ENCODE results near the gene MYO16.
A peak's percentile ranks its signal among the peaks of the same experiment; 100 is the strongest.

The MYO16 gene

GRCh38 chr13:109135018-109135417 is 505.6 kb downstream of the MYO16 start:
- peak; percentile 26; the same call in 1 of the 2 replicates for TF ChIP-seq CTCF (IDR thresholded peaks at IDR 0.05; ENCODE audit: low read depth, low read length)
- no peaks in the 10 kb centered on the region for H3K36me3 ChIP-seq
- no peak for DNase-seq
- H3K4me3 ChIP-seq (ENCODE audit: low read depth, low read length), result no peak overlapping the region
- H3K4me1 ChIP-seq, result no peaks in the 10 kb centered on the region
- no peaks in the 10 kb centered on the region for H3K9me3 ChIP-seq
- no peaks in the 10 kb centered on the region for H3K27me3 ChIP-seq

DNA sequence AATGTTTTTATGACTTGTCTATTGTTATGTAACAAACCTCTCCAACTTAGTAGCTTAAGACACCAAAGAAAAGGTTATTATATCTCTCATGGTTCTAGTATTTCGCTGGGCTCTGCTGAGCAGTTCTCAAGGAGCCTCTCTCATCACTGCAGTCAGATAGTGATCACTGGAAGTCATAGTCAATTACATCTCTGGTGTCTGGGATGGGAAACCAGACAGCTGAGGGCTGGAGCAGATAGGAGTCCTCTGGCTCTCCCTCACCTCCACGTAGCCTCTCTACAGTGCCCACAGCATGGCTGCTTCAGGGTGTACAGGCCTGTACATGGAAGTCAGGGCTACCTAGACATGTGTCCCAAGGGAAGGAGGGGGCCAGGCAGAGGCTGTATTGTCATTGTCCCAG is 507.5 kb downstream of the MYO16 start:
- Histone ChIP-seq H3K9me3 (no peaks in the 10 kb centered on the region), H3K4me3 (ENCODE audit: low read depth, low read length) (no peak overlapping the region)
- no peak for TF ChIP-seq CTCF (IDR thresholded peaks at IDR 0.05; ENCODE audit: low read depth, low read length)

GRCh38 chr13:109139346-109139745 is 509.9 kb downstream of the MYO16 start:
- Histone ChIP-seq H3K27me3 (no peaks in the 10 kb centered on the region), H3K4me1 (no peaks in the 10 kb centered on the region), H3K36me3 (no peaks in the 10 kb centered on the region), H3K4me3 (ENCODE audit: low read depth, low read length) (no peak overlapping the region), H3K9me3 (no peaks in the 10 kb centered on the region)
- no peak for TF ChIP-seq CTCF (IDR thresholded peaks at IDR 0.05; ENCODE audit: low read depth, low read length)
- DNase-seq, result no peak

More for the DNA sequence above, 507.5 kb downstream of the MYO16 start:
- Histone ChIP-seq H3K36me3 (no peaks in the 10 kb centered on the region), H3K4me1 (no peaks in the 10 kb centered on the region), H3K27me3 (no peaks in the 10 kb centered on the region)
- DNase-seq, result peak; percentile 24

- Histone ChIP-seq H3K36me3 (no peaks in the 10 kb centered on the region), H3K27me3 (no peaks in the 10 kb centered on the region), H3K4me1 (no peaks in the 10 kb centered on the region), H3K4me3 (ENCODE audit: low read depth, low read length) (no peak overlapping the region), H3K9me3 (no peaks in the 10 kb centered on the region)
- TF ChIP-seq CTCF (IDR thresholded peaks at IDR 0.05; ENCODE audit: low read depth, low read length), result no peak
- no peak for DNase-seq
Observed at GRCh38 chr13:109140054-109140453, 510.6 kb downstream of the MYO16 start.

DNA sequence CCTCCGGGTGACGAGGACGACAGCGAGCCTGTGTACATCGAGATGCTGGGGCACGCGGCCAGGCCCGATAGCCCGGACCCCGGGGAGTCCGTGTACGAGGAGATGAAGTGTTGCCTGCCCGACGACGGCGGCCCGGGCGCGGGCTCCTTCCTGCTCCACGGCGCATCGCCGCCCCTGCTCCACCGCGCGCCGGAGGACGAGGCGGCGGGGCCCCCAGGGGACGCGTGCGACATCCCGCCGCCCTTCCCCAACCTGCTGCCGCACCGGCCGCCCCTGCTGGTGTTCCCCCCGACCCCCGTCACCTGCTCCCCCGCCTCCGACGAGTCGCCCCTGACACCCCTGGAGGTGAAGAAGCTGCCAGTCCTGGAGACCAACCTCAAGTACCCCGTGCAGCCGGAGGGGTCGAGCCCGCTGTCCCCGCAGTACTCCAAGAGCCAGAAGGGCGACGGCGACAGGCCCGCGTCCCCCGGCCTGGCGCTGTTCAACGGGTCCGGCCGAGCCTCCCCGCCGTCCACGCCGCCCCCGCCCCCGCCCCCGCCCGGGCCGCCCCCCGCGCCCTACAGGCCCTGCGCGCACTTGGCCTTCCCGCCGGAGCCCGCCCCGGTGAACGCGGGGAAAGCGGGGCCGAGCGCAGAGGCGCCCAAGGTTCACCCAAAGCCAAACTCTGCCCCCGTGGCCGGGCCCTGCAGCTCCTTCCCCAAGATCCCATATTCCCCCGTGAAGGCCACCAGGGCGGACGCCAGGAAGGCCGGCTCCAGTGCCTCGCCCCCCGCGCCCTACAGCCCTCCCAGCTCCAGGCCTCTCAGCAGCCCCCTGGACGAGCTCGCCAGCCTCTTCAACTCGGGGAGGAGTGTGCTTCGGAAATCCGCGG is 511.3 kb downstream of the MYO16 start:
- H3K4me3 ChIP-seq (ENCODE audit: low read depth, low read length), result no peak overlapping the region
- H3K36me3 ChIP-seq, result no peaks in the 10 kb centered on the region
- no peaks in the 10 kb centered on the region for H3K27me3 ChIP-seq
- no peaks in the 10 kb centered on the region for H3K9me3 ChIP-seq
- peak; percentile 7 for DNase-seq
- TF ChIP-seq CTCF (IDR thresholded peaks at IDR 0.05; ENCODE audit: low read depth, low read length), result no peak
- H3K4me1 ChIP-seq, result no peaks in the 10 kb centered on the region

DNA sequence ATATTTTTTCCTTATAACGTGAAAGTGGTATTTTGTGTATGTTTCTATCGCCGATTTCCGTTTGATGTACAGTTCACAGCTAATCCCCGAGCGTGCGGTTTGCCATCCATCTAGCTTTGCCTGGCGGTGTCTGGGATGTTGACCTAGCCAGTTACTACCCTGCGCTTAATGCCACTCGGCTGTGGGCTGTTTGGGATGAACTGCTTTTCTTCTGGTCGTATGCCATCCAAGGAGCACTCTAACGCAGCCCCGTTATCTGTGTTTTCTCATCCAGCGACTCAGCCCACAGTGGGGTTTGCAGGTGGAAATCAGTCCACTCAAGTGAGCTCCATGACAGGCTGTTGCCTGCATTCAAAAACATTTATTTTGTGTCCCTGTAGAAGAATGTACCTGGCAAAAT is 512.3 kb downstream of the MYO16 start:
- Histone ChIP-seq H3K9me3 (no peaks in the 10 kb centered on the region), H3K4me1 (no peaks in the 10 kb centered on the region), H3K4me3 (ENCODE audit: low read depth, low read length) (no peak overlapping the region), H3K27me3 (no peaks in the 10 kb centered on the region), H3K36me3 (no peaks in the 10 kb centered on the region)
- no peak for TF ChIP-seq CTCF (IDR thresholded peaks at IDR 0.05; ENCODE audit: low read depth, low read length)
- no peak for DNase-seq

All from BE2C (cell line).